Measurements from ENCODE around the gene ATP6V1C2.

Gene ATP6V1C2

GRCh38 chr2:10820978-10821695, 99.7 kb downstream of the ATP6V1C2 start:
- no peak for DNase-seq (ENCODE audit: low read depth)
- TF ChIP-seq CTCF (IDR thresholded peaks at IDR 0.05; ENCODE audit: control insufficient read depth, insufficient read depth, low read depth, low read length, missing control alignments), result no peak
- no peak overlapping the region for H3K4me3 ChIP-seq (ENCODE audit: control insufficient read depth, low read depth, low read length)

GRCh38 chr2:10824191-10824590, 102.8 kb downstream of the ATP6V1C2 start:
- no peak for DNase-seq (ENCODE audit: low read depth)
- H3K4me3 ChIP-seq (ENCODE audit: control insufficient read depth, low read depth, low read length), result no peak overlapping the region
- TF ChIP-seq CTCF (IDR thresholded peaks at IDR 0.05; ENCODE audit: control insufficient read depth, insufficient read depth, low read depth, low read length, missing control alignments), result no peak

- DNase-seq (ENCODE audit: low read depth), result no peak
- TF ChIP-seq CTCF (IDR thresholded peaks at IDR 0.05; ENCODE audit: control insufficient read depth, insufficient read depth, low read depth, low read length, missing control alignments), result no peak
- H3K4me3 ChIP-seq (ENCODE audit: control insufficient read depth, low read depth, low read length), result no peak overlapping the region
These were observed 104.6 kb downstream of the ATP6V1C2 start for GRCh38 chr2:10826026-10826425.

- DNase-seq (ENCODE audit: low read depth), result no peak
- no peak for TF ChIP-seq CTCF (IDR thresholded peaks at IDR 0.05; ENCODE audit: control insufficient read depth, insufficient read depth, low read depth, low read length, missing control alignments)
- H3K4me3 ChIP-seq (ENCODE audit: control insufficient read depth, low read depth, low read length), result no peak overlapping the region
These were observed 105.2 kb downstream of the ATP6V1C2 start for GRCh38 chr2:10826625-10827024.

- no peak overlapping the region for H3K4me3 ChIP-seq (ENCODE audit: control insufficient read depth, low read depth, low read length)
- no peak for TF ChIP-seq CTCF (IDR thresholded peaks at IDR 0.05; ENCODE audit: control insufficient read depth, insufficient read depth, low read depth, low read length, missing control alignments)
- no peak for DNase-seq (ENCODE audit: low read depth)
These were observed 106.9 kb downstream of the ATP6V1C2 start for GRCh38 chr2:10828346-10828745.

- DNase-seq (ENCODE audit: low read depth), result no peak
- TF ChIP-seq CTCF (IDR thresholded peaks at IDR 0.05; ENCODE audit: control insufficient read depth, insufficient read depth, low read depth, low read length, missing control alignments), result no peak
- no peak overlapping the region for H3K4me3 ChIP-seq (ENCODE audit: control insufficient read depth, low read depth, low read length)
These were observed 107.9 kb downstream of the ATP6V1C2 start for GRCh38 chr2:10829299-10829698.
